Endothelial cell of umbilical vein (primary cell): Measurements from ENCODE around the gene RAB2B. TPM values are rescaled to one million over a fixed set of nuclear protein-coding genes. Genes with fewer than 3 reads are reported as not detected.

Experiments used
- BruUV-seq: library from RNA; stranded (reverse); fragments of 400-500 nt; replicated peaks from 2 replicates; lab custom pipeline; 2021; lab: Mats Ljungman, UMichigan
- CTCF ChIA-PET: fragments of 300-600, 350-600 bp; sonication (Branson Sonifier 250); formaldehyde crosslinking; loops from one replicate; lab custom pipeline; 2021; ENCODE audit warnings: antibody characterized with exemption, inconsistent platforms; lab: Charles Lee
- POLR2A ChIA-PET: fragments of 300-600, 350-600 bp; sonication (Branson Sonifier 250); formaldehyde crosslinking; loops from one replicate; lab custom pipeline; 2021; ENCODE audit warnings: antibody characterized with exemption, inconsistent platforms; lab: Charles Lee
- DNase-seq: peaks from one replicate; pipeline ENCODE4 v3.0.0-alpha.2; 2011; ENCODE audit warnings: low read depth, low spot score
- FAIRE-seq: peaks from 2 replicates; lab custom pipeline; 2011; peaks lifted over from hg19 to GRCh38; lab: Jason Lieb, UNC
- H2AFZ ChIP-seq: 2 replicates; pipeline ENCODE4 v1.6.0; 2012; ENCODE audit warnings: low read depth, low read length, control low read depth, inconsistent platforms
- H3K27ac ChIP-seq: 2 replicates; pipeline ENCODE4 v1.5.1; 2011; ENCODE audit warnings: low read depth, mild to moderate bottlenecking, control low read depth, low read length, moderate library complexity; ENCODE audit not compliant: insufficient read depth
- H3K27me3 ChIP-seq, 2 experiments: 2 replicates each; pipeline versions ENCODE4 v1.6.0 to v1.6.1; 2011; ENCODE audit warnings: low read length in 2 of 2, mixed read lengths in 1 of 2; ENCODE audit not compliant: control insufficient read depth in 2 of 2, insufficient read depth in 2 of 2
- H3K36me3 ChIP-seq, 2 experiments: 2 replicates in 1 of 2; 3 replicates in 1 of 2; pipeline ENCODE4 v1.5.1; 2011; ENCODE audit warnings: low read length in 2 of 2, mild to moderate bottlenecking in 1 of 2, moderate library complexity in 1 of 2; ENCODE audit not compliant: control insufficient read depth in 2 of 2, insufficient read depth in 2 of 2; ENCODE audit errors: extremely low read depth in 1 of 2
- H3K4me1 ChIP-seq: 3 replicates; pipeline ENCODE4 v1.5.1; 2011; ENCODE audit warnings: mild to moderate bottlenecking, low read length; ENCODE audit not compliant: control insufficient read depth, insufficient read depth; ENCODE audit errors: extremely low read depth
- H3K4me2 ChIP-seq: 2 replicates; pipeline ENCODE4 v1.6.1; 2011; ENCODE audit warnings: low read length, control low read depth, mixed read lengths; ENCODE audit not compliant: insufficient read depth
- H3K4me3 ChIP-seq, 3 experiments: fragments of 200-600 bp in 1 of 3; sonication (generic), shearing (Covaris generic) in 1 of 3; replicated peaks in 1 of 3; 2 replicates each; pipeline ENCODE4 v1.5.1; 2011 to 2016; ENCODE audit warnings: control low read depth in 3 of 3, low read length in 3 of 3, mild to moderate bottlenecking in 2 of 3, inconsistent platforms in 1 of 3, low read depth in 1 of 3, moderate library complexity in 1 of 3; ENCODE audit not compliant: insufficient read depth in 1 of 3
- H3K79me2 ChIP-seq: 2 replicates; pipeline ENCODE4 v1.6.0; 2012; ENCODE audit warnings: low read length, inconsistent platforms; ENCODE audit not compliant: control insufficient read depth, insufficient read depth
- H3K9ac ChIP-seq: replicated peaks from 2 replicates; pipeline ENCODE3; 2011; ENCODE audit warnings: low read length, control low read depth; ENCODE audit not compliant: insufficient read depth; ENCODE audit errors: extremely low read depth
- H3K9me1 ChIP-seq: replicated peaks from 3 replicates; pipeline ENCODE4 v1.6.0; 2011; ENCODE audit warnings: mild to moderate bottlenecking, low read length; ENCODE audit not compliant: control insufficient read depth, insufficient read depth; ENCODE audit errors: extremely low read depth
- H3K9me3 ChIP-seq: replicated peaks from 2 replicates; pipeline ENCODE4 v1.5.1; 2012; ENCODE audit warnings: low read length, inconsistent platforms; ENCODE audit not compliant: control insufficient read depth, insufficient read depth
- H4K20me1 ChIP-seq: replicated peaks from 2 replicates; pipeline ENCODE3; 2011; ENCODE audit warnings: mild to moderate bottlenecking, low read length; ENCODE audit not compliant: control insufficient read depth, insufficient read depth; ENCODE audit errors: extremely low read depth
- EZH2 ChIP-seq: IDR thresholded peaks from 2 replicates; pipeline ENCODE4 v1.6.1; 2012; ENCODE audit warnings: borderline replicate concordance, low read depth, mild to moderate bottlenecking, moderate library complexity, low read length, inconsistent platforms; ENCODE audit not compliant: severe bottlenecking
- MAX ChIP-seq: IDR thresholded peaks from 2 replicates; pipeline ENCODE4 v1.6.1; 2011; ENCODE audit not compliant: insufficient read depth, insufficient read length
- POLR2A ChIP-seq: IDR thresholded peaks from 2 replicates; pipeline ENCODE4 v1.6.1; 2012; ENCODE audit warnings: low read depth, mild to moderate bottlenecking, control low read depth, low read length
- POLR2AphosphoS5 ChIP-seq: IDR thresholded peaks from 2 replicates; pipeline ENCODE4 v1.6.1; 2012; ENCODE audit warnings: low read depth, mild to moderate bottlenecking, control low read depth, low read length, moderate library complexity; ENCODE audit not compliant: insufficient read depth
- dilution Hi-C: fragments of 300-500 bp; cut with MboI; formaldehyde crosslinking; loops from one replicate; pipeline ENCODE4 v1.15.0; 2019; ENCODE audit warnings: low sequenced_read_pairs; ENCODE audit not compliant: extremely low pct_ligation_motif_present
- intact Hi-C: fragments of 100-400 bp; cut with micrococcal nuclease; formaldehyde crosslinking; loops from one replicate; pipeline ENCODE4 v1.10.0; 2022
- polyA plus RNA-seq, 4 experiments: library from polyadenylated mRNA; depleted of rRNA in 3 of 4; stranded (reverse) in 3 of 4; unstranded in 1 of 4; fragments of >200 nt; gene quantifications; 2 replicates each; pipeline versions ENCODE4 v1.2.1 to v1.2.3, GENCODE V29; 2011 to 2012; ENCODE audit warnings: missing spikeins in 1 of 4
- total RNA-seq: library from RNA; stranded (reverse); gene quantifications from 2 replicates; pipeline ENCODE4 v1.2.3, GENCODE V29; 2021
- TF ChIP-seq, protein P1 (sequence below), 2 donors: IDR thresholded peaks; 1 replicate in 1 of 2; 2 replicates in 1 of 2; pipeline ENCODE4 v1.5.1; 2011; ENCODE audit warnings: low read length in 2 of 2, mild to moderate bottlenecking in 2 of 2, moderate library complexity in 2 of 2, control low read depth in 1 of 2, inconsistent platforms in 1 of 2, low read depth in 1 of 2; ENCODE audit not compliant: insufficient read depth in 1 of 2; ENCODE audit errors: extremely low read depth in 1 of 2

Gene RAB2B
- total and polyA plus RNA-seq, 2 donors (not counting 3 experiments of a cell fraction or from before 2014, with no cell fraction given) = 27.9 to 29.1 TPM

DNA sequence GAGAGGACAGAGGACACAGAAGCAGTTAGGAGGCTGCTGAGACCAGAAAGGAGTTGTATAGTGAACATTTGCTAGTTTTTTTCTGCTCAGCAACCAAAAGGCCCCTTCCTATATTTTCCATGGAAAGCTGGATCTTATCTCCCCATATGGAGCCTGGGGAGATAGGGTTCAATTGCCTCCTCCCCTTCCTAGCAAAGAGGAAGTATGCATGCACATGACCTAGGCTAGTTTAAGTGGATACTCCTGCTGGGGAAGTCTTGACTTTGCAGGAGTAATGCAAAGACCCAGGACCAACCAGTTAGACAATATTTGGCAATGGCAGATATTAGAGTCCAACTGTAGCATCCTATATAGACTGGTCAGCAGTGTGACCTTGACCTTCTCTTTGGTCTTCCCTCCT, 35.9 kb downstream of the RAB2B start:
- Histone ChIP-seq H3K9me3 (no peaks in the 10 kb centered on the region), H3K79me2 (peaks cover 78% of the 10 kb centered on the region), H3K9me1 (peaks cover 2% of the 10 kb centered on the region), H3K4me2 (no peak overlapping the region), H2AFZ (no peak overlapping the region), H3K27ac (no peak overlapping the region), H3K27me3 (no peaks in the 10 kb centered on the region), H4K20me1 (no peaks in the 10 kb centered on the region), H3K36me3 (peaks cover 2% of the 10 kb centered on the region in 2 experiments), H3K4me3 (no peak overlapping the region), H3K9ac (no peak overlapping the region), H3K4me1 (peaks cover 12% of the 10 kb centered on the region)
- POLR2A ChIA-PET = no interaction called here
- BruUV-seq = no TSS peak
- FAIRE-seq = no peak
- TF ChIP-seq MAX = no peak
- DNase-seq = no peak
- dilution Hi-C loops (no loop called here), intact Hi-C loops (no loop called here)
- CTCF ChIA-PET = no interaction called here

DNA sequence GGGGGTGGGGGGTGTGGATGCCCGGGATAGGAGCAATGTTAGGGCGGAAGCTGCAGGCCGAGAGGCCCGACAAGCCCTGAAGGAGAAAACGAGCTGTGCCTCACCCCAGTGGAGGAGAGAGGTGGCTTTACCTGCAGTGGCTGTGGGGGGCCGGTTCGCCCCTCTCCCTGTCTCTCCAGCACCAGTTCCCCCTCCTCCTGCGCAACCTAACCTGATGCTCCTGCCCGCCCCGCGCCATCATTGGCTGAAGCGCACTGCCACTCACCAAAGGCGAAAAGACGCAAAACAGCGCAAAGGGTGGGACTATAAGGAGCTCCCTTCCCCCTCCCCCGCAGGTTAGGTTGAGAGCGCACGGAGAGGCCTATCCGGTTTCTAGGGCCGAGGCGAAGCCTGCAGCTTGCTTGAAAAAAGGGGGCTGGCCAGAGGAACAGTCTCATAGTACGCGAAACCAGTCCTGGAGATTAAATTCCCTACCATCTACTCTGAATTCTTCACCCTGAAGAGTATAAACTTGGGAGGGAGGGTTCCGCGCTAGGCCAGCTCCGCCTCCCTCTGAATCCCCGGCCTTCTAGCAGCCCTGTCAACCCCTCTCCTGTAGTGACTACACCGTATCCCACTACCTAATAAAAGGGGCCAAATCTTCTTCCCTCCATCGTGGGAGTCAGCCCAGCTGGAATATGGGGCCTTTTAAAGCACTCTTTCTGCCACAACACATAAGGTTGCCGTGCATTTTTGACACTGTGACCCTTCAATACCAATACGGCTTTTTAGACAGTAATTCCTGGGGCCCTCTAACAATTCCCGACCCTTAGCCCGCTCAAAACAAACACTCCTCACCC, 39.5 kb downstream of the RAB2B start:
- H3K27me3 ChIP-seq = no peaks in the 10 kb centered on the region
- peak overlapping the region; percentile 91 for H2AFZ ChIP-seq
- DNase-seq (peak; percentile 98), FAIRE-seq (peak; percentile 64)
- peak overlapping the region; percentile 78 for H3K9ac ChIP-seq
- dilution Hi-C loops = no loop called here
- peaks cover 6% of the 10 kb centered on the region for H3K9me1 ChIP-seq
- H3K4me3 ChIP-seq = peak overlapping the region; percentile 52 to 97 (median 92)
- BruUV-seq = TSS peak; percentile 89
- ChIA-PET CTCF (interaction anchor here (0.8 to 2.2 kb wide), 11 partner anchors 9 to 120 kb away, joined by 3 to 26 read pairs (median 4); partner anchors contain the start of genes CHD8, METTL3, RAB2B and TOX4), POLR2A (interaction anchor here (0.6 to 1.4 kb wide), 8 partner anchors 12 to 203 kb away, joined by 3 to 23 read pairs (median 6); partner anchors contain the start of genes CHD8 and METTL3)
- TF ChIP-seq EZH2 (no peak), POLR2AphosphoS5 (peak; percentile 72), POLR2A (peak; percentile 85)
- TF ChIP-seq, protein P1, sequence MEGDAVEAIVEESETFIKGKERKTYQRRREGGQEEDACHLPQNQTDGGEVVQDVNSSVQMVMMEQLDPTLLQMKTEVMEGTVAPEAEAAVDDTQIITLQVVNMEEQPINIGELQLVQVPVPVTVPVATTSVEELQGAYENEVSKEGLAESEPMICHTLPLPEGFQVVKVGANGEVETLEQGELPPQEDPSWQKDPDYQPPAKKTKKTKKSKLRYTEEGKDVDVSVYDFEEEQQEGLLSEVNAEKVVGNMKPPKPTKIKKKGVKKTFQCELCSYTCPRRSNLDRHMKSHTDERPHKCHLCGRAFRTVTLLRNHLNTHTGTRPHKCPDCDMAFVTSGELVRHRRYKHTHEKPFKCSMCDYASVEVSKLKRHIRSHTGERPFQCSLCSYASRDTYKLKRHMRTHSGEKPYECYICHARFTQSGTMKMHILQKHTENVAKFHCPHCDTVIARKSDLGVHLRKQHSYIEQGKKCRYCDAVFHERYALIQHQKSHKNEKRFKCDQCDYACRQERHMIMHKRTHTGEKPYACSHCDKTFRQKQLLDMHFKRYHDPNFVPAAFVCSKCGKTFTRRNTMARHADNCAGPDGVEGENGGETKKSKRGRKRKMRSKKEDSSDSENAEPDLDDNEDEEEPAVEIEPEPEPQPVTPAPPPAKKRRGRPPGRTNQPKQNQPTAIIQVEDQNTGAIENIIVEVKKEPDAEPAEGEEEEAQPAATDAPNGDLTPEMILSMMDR (IDR thresholded peaks at IDR 0.05; ENCODE audit: extremely low read depth in 1 of 2, insufficient read depth in 1 of 2, low read depth in 1 of 2, low read length in 2 of 2) = no peak
- intact Hi-C loops = loop anchor here (1.0 kb wide), 3 partner anchors 19 to 54 kb away; partner anchors contain the start of genes CHD8 and TOX4
- H4K20me1 ChIP-seq = no peaks in the 10 kb centered on the region
- H3K4me2 ChIP-seq = peak overlapping the region; percentile 100
- peaks cover 15% of the 10 kb centered on the region for H3K4me1 ChIP-seq
- peaks cover 2% of the 10 kb centered on the region in 2 experiments for H3K36me3 ChIP-seq
- H3K9me3 ChIP-seq = no peaks in the 10 kb centered on the region
- peaks cover 86% of the 10 kb centered on the region for H3K79me2 ChIP-seq
- peak overlapping the region; percentile 68 for H3K27ac ChIP-seq
